ENCODE measurements around the gene SPIRE2. TPM values are rescaled to one million over a fixed set of nuclear protein-coding genes. Genes with fewer than 3 reads are reported as not detected.

SPIRE2 gene
- total RNA-seq, 4 donors from 2014 or later, result 1.1 to 5.1 (median 3.0) TPM

DNA sequence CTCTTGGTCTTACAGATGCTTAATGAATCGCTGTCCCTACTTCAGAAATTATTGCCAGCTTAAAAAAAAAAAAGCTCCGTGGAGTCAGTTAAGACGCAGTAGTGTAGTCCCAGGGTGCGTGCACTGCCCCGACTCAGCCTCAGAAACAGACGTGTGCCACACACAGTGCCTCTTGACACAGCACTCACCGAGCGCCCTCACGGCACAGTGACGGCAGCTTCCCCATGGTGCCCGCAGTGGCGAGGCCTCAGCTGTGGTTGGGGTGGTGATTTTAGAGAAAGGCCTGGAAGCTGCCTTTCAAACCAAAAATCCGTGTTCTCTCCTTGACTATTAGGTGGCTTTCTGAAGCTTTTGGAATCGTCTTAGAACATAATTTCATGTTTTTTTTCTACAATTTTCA, 59.0 kb downstream of the SPIRE2 start:
- TF ChIP-seq, protein P1, sequence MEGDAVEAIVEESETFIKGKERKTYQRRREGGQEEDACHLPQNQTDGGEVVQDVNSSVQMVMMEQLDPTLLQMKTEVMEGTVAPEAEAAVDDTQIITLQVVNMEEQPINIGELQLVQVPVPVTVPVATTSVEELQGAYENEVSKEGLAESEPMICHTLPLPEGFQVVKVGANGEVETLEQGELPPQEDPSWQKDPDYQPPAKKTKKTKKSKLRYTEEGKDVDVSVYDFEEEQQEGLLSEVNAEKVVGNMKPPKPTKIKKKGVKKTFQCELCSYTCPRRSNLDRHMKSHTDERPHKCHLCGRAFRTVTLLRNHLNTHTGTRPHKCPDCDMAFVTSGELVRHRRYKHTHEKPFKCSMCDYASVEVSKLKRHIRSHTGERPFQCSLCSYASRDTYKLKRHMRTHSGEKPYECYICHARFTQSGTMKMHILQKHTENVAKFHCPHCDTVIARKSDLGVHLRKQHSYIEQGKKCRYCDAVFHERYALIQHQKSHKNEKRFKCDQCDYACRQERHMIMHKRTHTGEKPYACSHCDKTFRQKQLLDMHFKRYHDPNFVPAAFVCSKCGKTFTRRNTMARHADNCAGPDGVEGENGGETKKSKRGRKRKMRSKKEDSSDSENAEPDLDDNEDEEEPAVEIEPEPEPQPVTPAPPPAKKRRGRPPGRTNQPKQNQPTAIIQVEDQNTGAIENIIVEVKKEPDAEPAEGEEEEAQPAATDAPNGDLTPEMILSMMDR (IDR thresholded peaks at IDR 0.05; ENCODE audit: low read depth), result no peak

DNA sequence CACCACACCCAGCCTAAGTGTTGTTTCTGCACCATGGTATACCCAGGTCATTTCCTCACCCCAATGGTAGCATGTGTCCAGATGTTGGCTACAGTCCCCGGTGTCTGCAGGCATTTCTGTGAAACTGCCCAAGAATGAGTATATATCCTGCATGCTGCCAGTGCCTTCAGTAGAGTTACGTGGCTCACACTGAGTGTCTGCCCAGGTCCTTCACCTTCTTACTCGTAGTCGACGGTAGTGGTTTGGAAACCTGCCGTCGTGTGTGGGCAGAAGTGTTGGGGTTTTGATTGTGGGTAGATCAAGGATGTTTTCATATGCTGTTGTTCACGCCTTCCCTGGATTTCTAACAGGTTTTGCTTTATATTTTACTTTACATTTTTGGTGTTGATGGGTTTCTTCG, 61.9 kb downstream of the SPIRE2 start:
- TF ChIP-seq, protein P1 (IDR thresholded peaks at IDR 0.05; ENCODE audit: low read depth), result no peak

GRCh38 chr16:89890886-89891657, 62.8 kb downstream of the SPIRE2 start:
- TF ChIP-seq, protein P1 (IDR thresholded peaks at IDR 0.05; ENCODE audit: low read depth), result no peak

DNA sequence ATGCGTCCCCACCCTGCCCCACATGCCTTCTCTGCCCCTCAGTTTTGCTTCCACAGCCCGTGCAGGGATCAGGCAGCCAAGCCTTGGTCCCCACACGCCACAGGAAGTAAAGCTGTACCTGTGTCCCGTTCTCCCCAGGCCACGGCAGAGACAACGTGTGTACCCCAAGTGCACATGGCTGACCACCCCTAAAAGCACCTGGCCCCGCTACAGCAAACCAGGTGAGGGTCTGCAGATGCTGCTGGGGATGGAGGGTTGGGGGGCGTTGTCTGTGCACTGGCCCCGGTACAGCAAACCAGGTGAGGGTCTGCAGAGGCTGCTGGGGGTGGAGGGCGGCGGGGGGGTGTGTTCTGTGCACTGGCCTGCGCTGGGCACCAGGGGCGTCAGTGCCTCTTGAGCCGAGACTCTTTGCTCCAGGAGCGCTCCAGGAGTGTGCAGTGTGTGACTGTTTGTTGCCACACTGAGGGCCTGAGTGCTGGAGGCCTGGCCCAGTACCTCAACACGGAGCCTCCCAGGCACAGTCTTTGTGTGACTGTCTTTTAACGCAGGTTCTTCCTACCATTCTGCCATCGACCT, 63.9 kb downstream of the SPIRE2 start:
- TF ChIP-seq, protein P1 (IDR thresholded peaks at IDR 0.05; ENCODE audit: low read depth), result no peak

DNA sequence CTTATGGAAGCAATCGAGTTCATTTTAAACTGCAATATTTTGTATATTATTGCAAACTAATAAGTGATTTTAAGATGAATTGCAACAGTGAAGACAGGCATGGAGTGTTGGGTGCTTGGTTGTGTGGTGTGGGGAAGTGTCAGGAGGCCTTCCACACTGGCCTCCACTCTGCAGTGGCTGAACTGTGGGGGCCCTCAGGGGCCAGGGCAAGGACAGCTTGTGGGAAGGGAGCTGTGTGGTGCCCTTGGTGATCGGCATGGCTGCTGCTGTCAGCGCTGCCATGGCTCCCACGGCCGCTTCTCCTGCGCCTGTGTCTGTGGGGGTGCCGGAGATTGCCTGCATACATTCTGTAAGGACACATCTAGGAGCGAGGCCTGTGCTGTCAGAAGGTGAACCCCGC, 64.4 kb downstream of the SPIRE2 start:
- TF ChIP-seq, protein P1 (IDR thresholded peaks at IDR 0.05; ENCODE audit: low read depth), result no peak

DNA sequence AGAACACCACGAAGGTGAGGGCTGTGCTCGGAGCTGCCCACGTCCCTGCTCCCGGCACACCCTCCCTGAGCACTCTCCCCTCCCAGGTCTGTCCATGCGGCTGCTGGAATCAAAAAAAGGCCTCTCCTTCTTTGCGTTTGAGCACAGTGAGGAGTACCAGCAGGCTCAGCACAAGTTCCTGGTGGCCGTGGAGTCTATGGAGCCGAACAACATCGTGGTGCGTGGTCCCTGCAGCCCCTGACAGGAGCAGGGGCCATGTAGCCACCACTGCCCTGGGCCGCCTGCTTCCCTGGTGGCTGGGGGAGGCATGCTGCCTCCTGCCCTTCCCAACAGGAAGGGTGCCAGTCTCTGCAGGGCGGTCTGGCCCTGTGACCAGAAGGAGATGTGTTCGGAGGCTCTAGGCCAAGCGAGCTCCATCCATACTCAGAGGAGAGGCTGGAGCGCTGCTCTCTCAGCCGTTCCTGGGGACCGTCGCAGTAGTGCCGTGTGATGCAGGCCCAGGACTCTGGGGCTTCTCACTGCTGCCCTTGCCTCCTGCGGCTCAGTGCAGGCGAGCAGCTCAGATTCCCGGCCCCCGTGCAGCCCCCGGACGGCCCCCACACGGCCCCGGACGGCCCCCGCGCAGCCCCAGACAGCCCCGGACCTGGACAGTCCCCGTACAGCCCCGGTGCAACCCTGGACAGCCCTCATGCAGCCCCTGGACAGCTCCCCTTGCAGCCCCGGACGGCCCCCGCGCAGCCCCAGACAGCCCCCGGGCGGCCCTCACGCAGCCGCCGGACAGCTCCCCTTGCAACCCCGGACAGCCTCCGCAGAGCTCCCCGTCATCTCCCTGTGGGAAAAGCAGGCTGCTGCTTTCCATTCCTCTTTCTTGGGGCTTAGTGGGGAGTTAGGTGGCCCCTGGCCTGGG, 65.6 kb downstream of the SPIRE2 start:
- TF ChIP-seq, protein P1 (IDR thresholded peaks at IDR 0.05; ENCODE audit: low read depth), result no peak
